GM19099 (cell line): ENCODE results near the gene SPI1.

Source experiments
- POLR2A ChIP-seq: IDR thresholded peaks from 3 replicates; pipeline ENCODE4 v1.6.1; 2011; ENCODE audit warnings: low read depth; ENCODE audit not compliant: insufficient read length; ENCODE audit errors: extremely low read depth

Gene SPI1

GRCh38 chr11:47332303-47332711 is 46.0 kb downstream of the SPI1 start:
- no peak for TF ChIP-seq POLR2A

DNA sequence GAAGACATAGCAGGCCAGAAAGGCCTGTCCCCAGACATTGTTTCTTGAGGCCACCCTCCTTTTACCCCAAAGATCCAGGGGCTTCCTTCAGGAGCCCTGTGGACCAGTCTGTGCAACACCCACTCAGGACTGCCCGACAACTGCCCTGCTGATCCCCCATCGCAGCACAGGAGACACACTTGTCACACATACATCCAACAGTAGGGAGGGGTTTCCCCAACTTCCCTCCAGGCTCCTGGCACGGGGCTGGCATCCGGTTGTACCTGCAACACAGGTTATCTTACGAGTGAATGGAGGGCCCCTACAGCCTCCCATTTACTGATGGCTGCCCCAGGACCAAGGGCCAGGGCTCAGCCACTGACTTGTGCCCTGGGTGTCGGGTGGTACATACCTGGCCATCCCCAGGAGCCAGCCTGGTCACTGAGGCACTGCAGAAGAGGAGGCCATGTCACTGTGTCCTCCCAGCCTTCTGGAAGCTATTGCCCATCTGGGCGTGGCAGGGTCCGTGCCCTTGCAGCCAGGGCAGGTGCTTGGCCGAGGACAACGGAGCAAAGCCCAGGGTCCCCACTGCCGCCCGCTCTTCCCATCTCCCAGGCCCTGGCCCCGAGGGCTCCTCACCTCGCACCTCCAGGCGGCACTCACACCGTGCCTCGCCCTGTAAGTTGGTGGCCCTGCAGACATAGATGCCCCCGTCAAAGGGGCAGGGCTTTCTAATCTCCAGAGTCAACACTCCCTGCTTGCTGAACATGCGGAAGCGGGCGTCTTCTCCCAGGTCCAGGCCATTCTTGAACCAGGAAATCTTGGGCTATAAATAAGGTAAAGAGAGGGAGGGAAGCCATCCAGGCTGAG is 46.7 kb downstream of the SPI1 start:
- no peak for TF ChIP-seq POLR2A

- TF ChIP-seq POLR2A = no peak
These were observed 48.1 kb downstream of the SPI1 start for GRCh38 chr11:47329987-47330931.

GRCh38 chr11:47329431-47329986 is 48.8 kb downstream of the SPI1 start:
- no peak for TF ChIP-seq POLR2A

DNA sequence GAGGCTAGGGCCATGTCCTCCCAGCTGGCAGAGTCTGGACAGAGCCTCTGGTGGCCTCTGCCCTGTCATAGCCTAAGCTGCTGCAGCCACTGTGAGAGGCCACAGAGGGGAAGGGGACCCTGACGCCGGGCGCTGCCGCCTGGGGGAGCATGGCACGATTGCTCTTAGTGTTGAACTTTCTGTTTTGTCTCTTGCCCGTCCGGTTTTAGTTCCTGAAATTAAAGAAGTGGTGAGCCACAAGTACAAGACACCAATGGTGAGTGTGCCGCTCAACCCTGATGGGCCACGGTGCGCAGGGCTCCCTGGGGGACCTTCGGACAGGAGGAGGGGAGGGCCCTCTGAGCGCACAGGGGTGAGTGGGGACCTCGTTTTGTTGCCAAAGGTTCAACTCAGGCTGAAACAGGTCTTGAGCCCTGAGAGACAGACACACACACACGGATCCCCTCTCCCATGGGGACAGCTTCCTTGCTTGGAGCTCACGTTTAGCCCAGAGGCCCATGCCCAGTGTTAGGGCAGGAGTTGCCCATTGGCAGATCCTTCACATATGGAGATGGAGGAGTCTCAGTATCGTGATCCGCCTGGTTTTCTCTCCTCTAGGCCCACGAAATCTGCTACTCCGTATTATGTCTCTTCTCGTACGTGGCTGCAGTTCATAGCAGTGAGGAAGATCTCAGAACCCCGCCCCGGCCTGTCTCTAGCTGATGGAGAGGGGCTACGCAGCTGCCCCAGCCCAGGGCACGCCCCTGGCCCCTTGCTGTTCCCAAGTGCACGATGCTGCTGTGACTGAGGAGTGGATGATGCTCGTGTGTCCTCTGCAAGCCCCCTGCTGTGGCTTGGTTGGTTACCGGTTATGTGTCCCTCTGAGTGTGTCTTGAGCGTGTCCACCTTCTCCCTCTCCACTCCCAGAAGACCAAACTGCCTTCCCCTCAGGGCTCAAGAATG is 49.6 kb downstream of the SPI1 start:
- TF ChIP-seq POLR2A = no peak

- no peak for TF ChIP-seq POLR2A
These were observed 50.4 kb downstream of the SPI1 start for GRCh38 chr11:47327949-47328348.

DNA sequence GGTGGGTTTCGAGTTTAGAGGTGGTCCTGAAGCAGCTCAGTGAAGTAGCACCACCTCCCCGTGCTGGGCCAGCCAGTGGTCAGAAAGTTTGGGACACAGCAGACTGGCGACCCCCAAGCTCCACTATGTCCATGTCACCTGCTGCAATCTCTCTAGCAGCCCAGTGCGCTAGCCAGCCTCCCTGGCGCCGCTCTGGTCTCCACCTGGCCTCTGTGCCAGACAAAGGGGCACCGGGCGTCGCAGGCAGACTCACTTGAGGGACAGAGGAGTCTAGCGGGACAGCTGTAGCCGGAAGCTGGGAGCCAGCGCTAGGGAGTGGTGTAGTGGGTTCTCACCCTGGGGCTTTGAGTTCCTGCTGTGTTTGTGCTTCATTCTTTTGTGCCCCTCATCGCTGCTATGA is 51.3 kb downstream of the SPI1 start:
- TF ChIP-seq POLR2A = no peak

DNA sequence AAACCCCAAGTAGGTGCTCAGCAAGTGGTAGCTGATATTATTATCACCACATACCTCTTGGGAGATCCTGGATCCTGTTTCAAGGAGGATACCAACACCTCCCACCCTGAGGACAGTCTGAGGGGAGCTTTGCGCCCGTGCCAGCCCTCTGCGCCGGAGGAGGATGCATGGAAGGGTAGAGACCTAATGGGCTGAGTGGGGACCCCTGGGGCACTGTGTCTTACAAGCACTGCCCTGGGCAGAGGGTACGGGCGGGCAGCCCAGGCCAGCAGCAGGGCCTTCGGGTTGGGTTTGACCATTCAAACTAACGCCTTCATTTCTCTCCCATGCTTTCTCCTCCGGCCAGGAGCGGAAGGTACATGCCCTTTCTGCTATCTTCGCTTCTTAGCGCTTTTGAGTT is 52.1 kb downstream of the SPI1 start:
- TF ChIP-seq POLR2A = no peak

GRCh38 chr11:47325271-47326041 is 52.9 kb downstream of the SPI1 start:
- no peak for TF ChIP-seq POLR2A

DNA sequence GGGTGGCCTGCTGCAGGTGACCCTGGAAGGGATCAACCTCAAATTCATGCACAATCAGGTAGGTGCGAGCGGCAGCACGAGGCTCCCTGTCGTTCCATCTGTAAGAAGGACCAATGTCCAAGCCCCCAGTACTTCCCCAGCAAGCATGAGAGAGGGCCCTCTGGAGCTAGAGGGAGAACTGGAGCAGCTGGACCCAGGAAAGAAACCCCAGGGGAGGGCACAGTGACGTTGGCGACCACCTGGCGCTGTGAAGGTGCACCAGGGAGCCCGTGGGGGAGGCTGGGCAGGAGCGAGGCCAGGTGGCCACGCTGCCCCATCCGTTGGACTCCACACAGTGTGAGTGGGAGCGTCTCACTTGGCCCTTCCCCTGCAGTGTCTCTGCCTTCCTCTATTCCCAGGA is 53.8 kb downstream of the SPI1 start:
- no peak for TF ChIP-seq POLR2A

- no peak for TF ChIP-seq POLR2A
These were observed 60.2 kb downstream of the SPI1 start for GRCh38 chr11:47318166-47318565.

DNA sequence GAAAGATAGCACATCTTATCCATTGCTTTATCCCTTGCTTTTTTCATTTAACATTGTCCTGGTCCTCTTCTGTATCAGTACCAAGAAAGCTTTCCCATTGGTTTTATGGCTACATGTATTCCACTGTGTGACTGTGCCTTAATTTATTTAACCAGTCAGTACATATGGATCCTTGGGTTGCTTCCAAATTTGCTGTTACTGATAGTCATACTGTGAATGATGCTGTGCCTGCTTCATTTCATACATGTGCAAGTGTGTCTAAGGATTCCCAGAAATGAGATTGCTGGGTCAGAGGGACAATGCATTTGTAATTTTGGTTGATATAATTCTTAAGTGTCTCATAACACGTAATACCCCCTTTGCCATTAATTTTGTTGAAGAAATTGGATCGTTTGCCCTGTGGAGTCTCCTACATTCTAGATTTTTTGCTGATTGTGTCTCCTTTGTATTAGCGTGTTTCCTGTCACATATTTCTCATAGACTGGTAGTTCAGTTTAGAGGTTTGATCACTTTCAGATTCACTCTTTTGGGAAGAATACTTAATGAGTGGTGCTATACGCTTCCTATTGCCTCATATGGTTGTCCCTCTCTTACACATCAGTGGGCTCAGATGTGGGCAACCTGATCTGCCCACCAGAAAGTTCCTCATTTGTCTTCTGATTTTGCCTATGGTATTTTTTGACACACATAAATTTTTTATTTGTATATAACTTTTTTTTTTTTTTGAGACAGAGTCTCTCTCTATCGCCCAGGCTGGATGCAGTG is 61.1 kb downstream of the SPI1 start:
- TF ChIP-seq POLR2A = no peak

DNA sequence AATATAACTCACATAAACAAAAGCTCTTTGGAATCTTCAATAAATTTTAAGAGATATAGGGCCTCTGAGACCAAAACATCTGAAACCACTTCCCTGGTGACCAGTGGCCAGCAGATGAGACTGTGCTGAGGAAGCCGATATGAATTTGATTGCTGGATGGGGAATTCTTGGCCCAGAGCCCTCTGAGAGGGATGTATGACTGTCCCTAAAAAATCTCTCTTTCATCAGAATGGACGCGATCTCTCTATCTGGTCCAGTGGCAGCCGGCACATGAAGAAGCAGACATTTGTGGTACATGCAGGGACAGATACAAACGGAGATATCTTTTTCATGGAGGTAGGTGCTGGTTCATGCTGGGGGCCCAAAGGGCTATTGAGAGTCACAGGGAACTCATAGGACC is 63.4 kb downstream of the SPI1 start:
- no peak for TF ChIP-seq POLR2A
